HepG2 (cell line): ENCODE results near the gene DNAJC9. TPM values are rescaled to one million over a fixed set of nuclear protein-coding genes. Genes with fewer than 3 reads are reported as not detected.

ENCODE experiments used
- ATAC-seq: fragments of 200-7000 bp; cut with Tn5 transposase; 3 replicates; pipeline ENCODE4 v1.9.1; 2020; ENCODE audit warnings: mild to moderate bottlenecking, moderate library complexity
- BruUV-seq: library from RNA; stranded (reverse); fragments of 400-500 nt; replicated peaks from 2 replicates; lab custom pipeline; 2021; lab: Mats Ljungman, UMichigan
- CTCF ChIA-PET: fragments of 300-600 bp; formaldehyde crosslinking; extraction: SDS; loops from one replicate; lab custom pipeline; 2021; ENCODE audit warnings: low total read pairs, inconsistent platforms, low intra/inter-chr PET ratio; lab: Yijun Ruan, JAX
- POLR2A ChIA-PET: fragments of 350-600 bp; sonication (Branson Sonifier 250); formaldehyde crosslinking; loops from one replicate; lab custom pipeline; 2020; ENCODE audit warnings: antibody characterized with exemption, inconsistent platforms; lab: Yijun Ruan, JAX
- DNase-seq: peaks from one replicate; pipeline ENCODE4 v3.0.0-alpha.2; 2015; ENCODE audit warnings: low spot score
- FAIRE-seq: peaks from 3 replicates; lab custom pipeline; 2011; peaks lifted over from hg19 to GRCh38; lab: Jason Lieb, UNC
- H2AFZ ChIP-seq: one replicate; pipeline ENCODE4 v1.6.1; 2011; ENCODE audit warnings: low read length, inconsistent platforms
- H3K27ac ChIP-seq: fragments of 300-600 bp; 3 replicates; pipeline ENCODE4 v1.8.0; 2011; ENCODE audit warnings: mixed run types, mild to moderate bottlenecking, mixed read lengths, low read length, inconsistent platforms; ENCODE audit not compliant: insufficient read depth; ENCODE audit errors: extremely low read length
- H3K27me3 ChIP-seq, 2 experiments: fragments of 200-600 bp in 1 of 2; 2 replicates in 1 of 2; 3 replicates in 1 of 2; pipeline versions ENCODE4 v1.6.0 to v1.8.0; 2011; ENCODE audit warnings: low read length in 2 of 2, mild to moderate bottlenecking in 2 of 2, moderate library complexity in 2 of 2, inconsistent platforms in 1 of 2; ENCODE audit not compliant: insufficient read depth in 2 of 2, control insufficient read depth in 1 of 2
- H3K36me3 ChIP-seq, 2 experiments: fragments of 200-600 bp in 1 of 2; replicated peaks in 1 of 2; 2 replicates in 1 of 2; 3 replicates in 1 of 2; pipeline versions ENCODE4 v1.5.1 to v1.8.0; 2011; ENCODE audit warnings: low read length in 2 of 2, inconsistent platforms in 1 of 2; ENCODE audit not compliant: insufficient read depth in 2 of 2, control insufficient read depth in 1 of 2
- H3K4me1 ChIP-seq: 2 replicates; pipeline ENCODE4 v1.5.1; 2012; ENCODE audit warnings: low read length, inconsistent platforms; ENCODE audit not compliant: insufficient read depth
- H3K4me2 ChIP-seq: 2 replicates; pipeline ENCODE4 v1.6.0; 2011; ENCODE audit warnings: low read depth, low read length, inconsistent platforms
- H3K4me3 ChIP-seq, 3 experiments: fragments of 200-600 bp in 1 of 3; sonication (generic), shearing (Covaris generic) in 1 of 3; replicated peaks in 1 of 3; 2 replicates each; pipeline ENCODE4 v1.5.1; 2011 to 2016; ENCODE audit warnings: low read length in 3 of 3, inconsistent platforms in 2 of 3, low read depth in 2 of 3, mild to moderate bottlenecking in 2 of 3, control low read depth in 1 of 3, mixed read lengths in 1 of 3; ENCODE audit not compliant: insufficient read depth in 1 of 3
- H3K79me2 ChIP-seq: one replicate; pipeline ENCODE4 v1.6.1; 2011; ENCODE audit warnings: low read length, inconsistent platforms; ENCODE audit not compliant: insufficient read depth
- H3K9ac ChIP-seq: 2 replicates; pipeline ENCODE4 v1.6.0; 2011; ENCODE audit warnings: mild to moderate bottlenecking, low read depth, low read length, inconsistent platforms; ENCODE audit not compliant: insufficient read depth
- H3K9me3 ChIP-seq: 2 replicates; pipeline ENCODE4 v1.5.1; 2012; ENCODE audit warnings: mild to moderate bottlenecking, low read length
- H4K20me1 ChIP-seq: 2 replicates; pipeline ENCODE4 v1.6.0; 2011; ENCODE audit warnings: inconsistent platforms, mild to moderate bottlenecking, low read length, moderate library complexity; ENCODE audit not compliant: insufficient read depth
- DDIT3 ChIP-seq: sonication (generic); formaldehyde crosslinking; IDR thresholded peaks from 2 replicates; pipeline ENCODE4 v1.4.0; 2020; ENCODE audit warnings: mild to moderate bottlenecking, missing genetic modification reagents
- HMGXB3 ChIP-seq: sonication (generic); formaldehyde crosslinking; IDR thresholded peaks from 2 replicates; pipeline ENCODE4 v1.4.0; 2020; ENCODE audit warnings: missing genetic modification reagents, borderline replicate concordance
- MAFF ChIP-seq: IDR thresholded peaks from 2 replicates; pipeline ENCODE4 v1.6.1; 2011; ENCODE audit warnings: low read depth, low read length, improper control_type of control experiment
- MAFK ChIP-seq, 2 experiments: IDR thresholded peaks in 1 of 2; conservative IDR thresholded peaks in 1 of 2; 2 replicates each; pipeline ENCODE4 v1.6.1; 2011; ENCODE audit warnings: improper control_type of control experiment in 2 of 2, low read length in 2 of 2
- MIER3 ChIP-seq: IDR thresholded peaks from 2 replicates; pipeline ENCODE4 v1.6.1; 2016; ENCODE audit warnings: missing compliant biosample characterization, borderline replicate concordance
- ZBTB37 ChIP-seq: sonication (generic); formaldehyde crosslinking; IDR thresholded peaks from 2 replicates; pipeline ENCODE4 v1.4.0; 2020; ENCODE audit warnings: mild to moderate bottlenecking, missing genetic modification reagents
- ZNF407 ChIP-seq: sonication (generic); formaldehyde crosslinking; IDR thresholded peaks from one replicate; pipeline ENCODE4 v1.5.1; 2020; ENCODE audit warnings: mild to moderate bottlenecking, missing genetic modification reagents; ENCODE audit errors: not compliant biosample characterization
- WGBS: methylation state at CpG from one replicate; pipeline ENCODE4 v1.1.6; 2017; ENCODE audit warnings: low lambda C conversion rate; 5-methylcytosine and 5-hydroxymethylcytosine counted together
- in situ Hi-C: cut with HindIII; loops from 2 replicates; pipeline ENCODE4 v1.10.0; 2017; ENCODE audit warnings: low pct_unique_long_range_greater_than_20kb; ENCODE audit not compliant: extremely low pct_ligation_motif_present
- intact Hi-C: fragments of 100-400 bp; cut with micrococcal nuclease; formaldehyde crosslinking; loops from one replicate; pipeline ENCODE4 v1.10.0; 2022; ENCODE audit not compliant: unreplicated experiment
- polyA plus RNA-seq, 8 experiments: library from polyadenylated mRNA; depleted of rRNA in 3 of 8; stranded (reverse) in 7 of 8; unstranded in 1 of 8; fragments of >200 nt; fragmentation: Illumina TruSeq in 4 of 8; extraction: Trizol in 4 of 8; gene quantifications; 2 replicates each; pipeline versions ENCODE4 v1.2.1 to v1.2.3, GENCODE V29; 2011 to 2016; ENCODE audit warnings: low read depth in 4 of 8, missing spikeins in 1 of 8, mixed read lengths in 1 of 8; ENCODE audit not compliant: insufficient read depth in 1 of 8
- total RNA-seq, 5 experiments: library from RNA; depleted of rRNA; stranded (reverse); fragments of >200 nt; fragmentation: Illumina TruSeq; extraction: Trizol; gene quantifications; 2 replicates each; pipeline ENCODE4 v1.2.3, GENCODE V29; 2016; ENCODE audit warnings: low read depth in 1 of 5

The DNAJC9 gene
- total and polyA plus RNA-seq, 2 of the 13 experiments (the other 11 are each of a cell fraction or from before 2014, with no cell fraction given) = 15.9 to 60.3 TPM

GRCh38 chr10:73247509-73248258, 629 bp upstream of the DNAJC9 start:
- intact Hi-C loops = loop anchor here (2.0 kb wide), 1 partner anchor 79 kb away; the partner anchor contains the start of genes ECD and FAM149B1
- TSS peak; percentile 94 for BruUV-seq
- Histone ChIP-seq H2AFZ (no peak overlapping the region), H3K4me1 (peaks cover 50% of the 10 kb centered on the region), H3K4me2 (peak overlapping the region; percentile 79), H3K9me3 (no peaks in the 10 kb centered on the region), H3K4me3 (peak overlapping the region; percentile 46 to 97 (median 79)), H3K79me2 (peaks cover 51% of the 10 kb centered on the region), H4K20me1 (no peaks in the 10 kb centered on the region), H3K27ac (peak overlapping the region; percentile 94), H3K36me3 (peaks cover 4 to 28% of the 10 kb centered on the region in 2 experiments), H3K27me3 (no peaks in the 10 kb centered on the region; a peak in 1 of 5 replicates), H3K9ac (peak overlapping the region; percentile 81)
- DNase-seq (no peak), ATAC-seq (no peak), FAIRE-seq (no peak)
- 24% methylated on average over 4 of the region's 4 CpGs for WGBS
- ChIA-PET POLR2A (interaction anchor here (0.7 to 2.6 kb wide), 12 partner anchors 10 to 893 kb away, joined by 3 to 20 read pairs (median 4); partner anchors contain the start of genes ANXA7, CFAP70, DNAJB12 and ECD), CTCF (no interaction called here)
- in situ Hi-C loops = no loop called here
- no peak for TF ChIP-seq ZNF407 (CRISPR knock-in tag)
- no peak for TF ChIP-seq HMGXB3 (CRISPR knock-in tag)
- no peak for TF ChIP-seq MIER3 (CRISPR knock-in tag)
- 0 out of 2 replicates have a peak, but pooled peaks have one; percentile 1 for TF ChIP-seq ZBTB37 (CRISPR knock-in tag)
- no peak for TF ChIP-seq DDIT3 (CRISPR knock-in tag)
- peak; percentile 38 to 75; a peak in 3 of 4 replicates for TF ChIP-seq MAFK (conservative IDR thresholded peaks at IDR 0.05 in 1 of 2, IDR thresholded peaks at IDR 0.05 in 1 of 2; ENCODE audit: low read length in 2 of 2)
- peak; percentile 65 for TF ChIP-seq MAFF
